ENCODE results near the gene SEM1.

Gene SEM1

GRCh38 chr7:96694082-96694481, 15.6 kb downstream of the SEM1 start:
- H3K27ac ChIP-seq = no peak overlapping the region
- H3K27me3 ChIP-seq = no peaks in the 10 kb centered on the region
- peaks cover 0 to 14% (median 6%) of the 10 kb centered on the region in 11 experiments; a peak in 9 of 22 replicates for H3K9me3 ChIP-seq (replicated peaks in 1 of 11)
- H3K36me3 ChIP-seq = peaks cover 33 to 85% (median 72%) of the 10 kb centered on the region in 11 experiments
- no peak overlapping the region for H3K9ac ChIP-seq
- H3K4me1 ChIP-seq = peaks cover 0 to 20% (median 6%) of the 10 kb centered on the region in 10 experiments; a peak in 11 of 20 replicates
- no peak for TF ChIP-seq Cebpa-rat (IDR thresholded peaks at IDR 0.05)
- H3K4me3 ChIP-seq = no peak overlapping the region
- H4K20me1 ChIP-seq = peaks cover 26 to 98% (median 65%) of the 10 kb centered on the region in 11 experiments; a peak in 21 of 22 replicates
- peak overlapping the region in 5 of 11 experiments; percentile 22 to 44 (median 29); a peak in 4 of 22 replicates for H3K4me2 ChIP-seq

DNA sequence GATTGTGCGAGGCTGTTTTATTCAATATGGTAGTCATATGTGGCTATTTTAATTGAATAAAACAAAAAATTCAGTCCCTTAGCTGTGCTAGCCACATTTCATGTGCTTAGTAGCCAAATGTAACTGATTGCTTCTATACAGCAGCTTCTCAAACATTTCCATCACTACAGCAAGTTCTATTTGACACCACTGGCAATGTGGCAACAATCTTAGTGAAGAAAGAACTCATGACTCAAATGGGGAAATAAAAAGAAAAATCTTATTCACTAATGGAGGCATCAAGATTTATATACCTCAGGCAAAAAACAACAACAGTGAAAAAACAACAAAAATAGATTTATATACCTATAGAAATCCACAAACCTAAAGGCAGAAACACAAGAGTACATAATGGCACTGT, 17.9 kb downstream of the SEM1 start:
- Histone ChIP-seq H4K20me1 (peaks cover 10 to 75% (median 41%) of the 10 kb centered on the region in 11 experiments; a peak in 17 of 22 replicates), H3K27ac (no peak overlapping the region), H3K9me3 (replicated peaks in 1 of 11) (peaks cover 7 to 23% (median 15%) of the 10 kb centered on the region in 11 experiments; a peak in 19 of 22 replicates), H3K36me3 (peaks cover 48 to 84% (median 70%) of the 10 kb centered on the region in 11 experiments), H3K27me3 (no peaks in the 10 kb centered on the region), H3K4me3 (no peak overlapping the region), H3K4me1 (peaks cover 0 to 20% (median 6%) of the 10 kb centered on the region in 10 experiments; a peak in 11 of 20 replicates), H3K4me2 (no peak overlapping the region), H3K9ac (no peak overlapping the region)
- no peak for TF ChIP-seq Cebpa-rat (IDR thresholded peaks at IDR 0.05)

GRCh38 chr7:96689414-96689813, 20.2 kb downstream of the SEM1 start:
- peaks cover 8 to 31% (median 22%) of the 10 kb centered on the region in 11 experiments; a peak in 21 of 22 replicates for H3K9me3 ChIP-seq (replicated peaks in 1 of 11)
- peaks cover 0 to 34% (median 21%) of the 10 kb centered on the region in 10 experiments; a peak in 17 of 20 replicates for H3K4me1 ChIP-seq
- peaks cover 54 to 90% (median 85%) of the 10 kb centered on the region in 11 experiments for H3K36me3 ChIP-seq
- peaks cover 0 to 62% (median 19%) of the 10 kb centered on the region in 11 experiments; a peak in 14 of 22 replicates for H4K20me1 ChIP-seq
- TF ChIP-seq Cebpa-rat (IDR thresholded peaks at IDR 0.05) = no peak
- H3K4me3 ChIP-seq = no peak overlapping the region
- H3K27ac ChIP-seq = no peak overlapping the region
- no peak overlapping the region for H3K4me2 ChIP-seq
- H3K9ac ChIP-seq = no peak overlapping the region
- H3K27me3 ChIP-seq = no peaks in the 10 kb centered on the region

GRCh38 chr7:96686305-96686704, 23.3 kb downstream of the SEM1 start:
- peaks cover 27 to 58% (median 47%) of the 10 kb centered on the region in 11 experiments for H3K9me3 ChIP-seq (replicated peaks in 1 of 11)
- H4K20me1 ChIP-seq = peaks cover 0 to 32% (median 8%) of the 10 kb centered on the region in 11 experiments; a peak in 11 of 22 replicates
- no peaks in the 10 kb centered on the region for H3K27me3 ChIP-seq
- H3K4me1 ChIP-seq = peaks cover 0 to 20% (median 18%) of the 10 kb centered on the region in 10 experiments; a peak in 17 of 20 replicates
- no peak overlapping the region for H3K4me3 ChIP-seq
- peak overlapping the region in 7 of 11 experiments; percentile 34 to 75 (median 62); a peak in 11 of 22 replicates for H3K4me2 ChIP-seq
- H3K27ac ChIP-seq = peak overlapping the region in 5 of 11 experiments; percentile 18 to 48 (median 39); a peak in 5 of 22 replicates
- H3K9ac ChIP-seq = no peak overlapping the region
- no peak for TF ChIP-seq Cebpa-rat (IDR thresholded peaks at IDR 0.05)
- peaks cover 59 to 86% (median 77%) of the 10 kb centered on the region in 11 experiments for H3K36me3 ChIP-seq

DNA sequence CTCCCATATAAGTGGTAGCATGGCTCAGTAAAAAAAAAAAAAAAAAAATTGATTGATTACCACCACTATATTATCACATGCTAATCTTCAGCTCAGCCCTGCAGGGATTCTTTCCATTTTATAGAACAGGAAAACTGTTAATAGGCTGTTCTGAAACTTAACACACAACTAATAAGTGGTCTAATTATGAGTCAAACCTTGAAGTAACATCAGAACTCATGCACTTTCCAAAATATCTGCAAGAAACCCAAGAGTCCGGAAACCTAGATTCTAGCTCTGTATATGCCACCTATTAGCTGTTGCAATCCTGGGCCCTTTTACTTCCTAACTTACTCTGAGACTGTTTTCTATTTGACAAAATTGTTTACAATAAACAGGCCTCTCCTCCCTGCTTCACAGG, 23.9 kb downstream of the SEM1 start:
- H3K4me3 ChIP-seq = no peak overlapping the region
- peak overlapping the region in 8 of 11 experiments; percentile 3 to 75 (median 54); a peak in 15 of 22 replicates for H3K4me2 ChIP-seq
- no peak for TF ChIP-seq Cebpa-rat (IDR thresholded peaks at IDR 0.05)
- peaks cover 27 to 56% (median 47%) of the 10 kb centered on the region in 11 experiments for H3K9me3 ChIP-seq (replicated peaks in 1 of 11)
- H3K36me3 ChIP-seq = peaks cover 53 to 82% (median 76%) of the 10 kb centered on the region in 11 experiments
- no peak overlapping the region for H3K9ac ChIP-seq
- H4K20me1 ChIP-seq = peaks cover 0 to 27% (median 4%) of the 10 kb centered on the region in 11 experiments; a peak in 10 of 22 replicates
- no peaks in the 10 kb centered on the region for H3K27me3 ChIP-seq
- peaks cover 0 to 20% (median 18%) of the 10 kb centered on the region in 10 experiments; a peak in 17 of 20 replicates for H3K4me1 ChIP-seq
- peak overlapping the region in 8 of 11 experiments; percentile 0 to 48 (median 38); a peak in 10 of 22 replicates for H3K27ac ChIP-seq

GRCh38 chr7:96685353-96685752, 24.3 kb downstream of the SEM1 start:
- Histone ChIP-seq H3K9me3 (replicated peaks in 1 of 11) (peaks cover 27 to 53% (median 47%) of the 10 kb centered on the region in 11 experiments), H3K4me2 (peak overlapping the region in 9 of 11 experiments; percentile 3 to 75 (median 46); a peak in 16 of 22 replicates), H3K27me3 (no peaks in the 10 kb centered on the region), H4K20me1 (peaks cover 0 to 26% (median 3%) of the 10 kb centered on the region in 11 experiments; a peak in 9 of 22 replicates), H3K4me1 (peaks cover 0 to 20% (median 18%) of the 10 kb centered on the region in 10 experiments; a peak in 17 of 20 replicates), H3K4me3 (no peak overlapping the region; a peak in 2 of 20 replicates), H3K36me3 (peaks cover 49 to 81% (median 72%) of the 10 kb centered on the region in 11 experiments), H3K27ac (peak overlapping the region in 8 of 11 experiments; percentile 0 to 48 (median 38); a peak in 10 of 22 replicates), H3K9ac (no peak overlapping the region)
- TF ChIP-seq Cebpa-rat (IDR thresholded peaks at IDR 0.05) = no peak

DNA sequence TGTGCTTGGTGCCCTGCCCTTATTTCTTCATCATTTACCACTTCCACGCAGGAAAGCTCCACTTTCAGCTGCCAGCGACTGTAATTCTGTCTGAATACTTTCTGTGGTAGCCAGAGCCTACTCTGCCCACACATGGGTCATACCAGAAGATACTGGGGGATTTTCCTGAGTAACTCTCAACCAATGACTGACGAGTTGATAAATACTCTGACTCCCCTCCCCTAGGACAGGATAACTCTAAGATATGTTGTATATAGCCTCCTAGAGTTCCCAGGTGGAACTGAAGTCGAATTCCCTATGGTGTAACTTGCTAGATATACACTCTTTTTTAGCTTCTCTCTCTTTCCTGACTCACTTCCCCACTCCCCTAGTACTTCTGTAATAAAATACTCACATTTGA, 29.8 kb downstream of the SEM1 start:
- Histone ChIP-seq H3K4me3 (no peak overlapping the region), H3K36me3 (peaks cover 21 to 43% (median 30%) of the 10 kb centered on the region in 11 experiments), H3K27me3 (no peaks in the 10 kb centered on the region), H3K27ac (no peak overlapping the region), H3K4me2 (no peak overlapping the region), H3K9ac (no peak overlapping the region), H3K9me3 (replicated peaks in 1 of 11) (peaks cover 19 to 36% (median 30%) of the 10 kb centered on the region in 11 experiments), H4K20me1 (peaks cover 0 to 14% (median under 1%) of the 10 kb centered on the region in 11 experiments; a peak in 5 of 22 replicates), H3K4me1 (peaks cover 0 to 4% (median 2%) of the 10 kb centered on the region in 10 experiments; a peak in 15 of 20 replicates)
- no peak for TF ChIP-seq Cebpa-rat (IDR thresholded peaks at IDR 0.05)

DNA sequence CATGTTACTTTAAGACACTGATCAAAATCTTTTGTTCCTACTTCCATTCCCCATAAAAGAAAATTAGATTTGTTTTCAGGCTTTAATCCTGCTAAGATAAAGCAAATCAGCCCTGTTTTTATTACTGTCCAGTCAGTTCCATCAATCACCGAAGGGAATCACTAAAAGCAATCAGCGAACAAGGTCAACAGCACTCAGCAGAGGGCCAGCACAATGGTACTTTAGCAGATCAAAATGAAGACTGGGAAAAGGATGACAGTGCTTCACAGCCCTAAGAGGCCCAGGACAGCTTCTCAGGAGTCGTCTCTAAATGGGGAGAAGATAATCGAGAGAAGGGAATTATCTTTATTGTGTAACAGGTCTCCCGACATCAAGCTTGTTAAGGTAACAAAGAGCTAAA, 32.7 kb downstream of the SEM1 start:
- Histone ChIP-seq H3K4me3 (no peak overlapping the region), H3K36me3 (peaks cover 7 to 37% (median 27%) of the 10 kb centered on the region in 11 experiments; a peak in 20 of 22 replicates), H3K4me2 (no peak overlapping the region), H3K27me3 (no peaks in the 10 kb centered on the region), H3K9me3 (replicated peaks in 1 of 11) (peaks cover 2 to 6% (median 2%) of the 10 kb centered on the region in 11 experiments; a peak in 16 of 22 replicates), H3K27ac (no peak overlapping the region), H3K4me1 (no peaks in the 10 kb centered on the region), H3K9ac (no peak overlapping the region), H4K20me1 (peaks cover 0 to 16% (median 0%) of the 10 kb centered on the region in 11 experiments; a peak in 7 of 22 replicates)
- no peak for TF ChIP-seq Cebpa-rat (IDR thresholded peaks at IDR 0.05)

DNA sequence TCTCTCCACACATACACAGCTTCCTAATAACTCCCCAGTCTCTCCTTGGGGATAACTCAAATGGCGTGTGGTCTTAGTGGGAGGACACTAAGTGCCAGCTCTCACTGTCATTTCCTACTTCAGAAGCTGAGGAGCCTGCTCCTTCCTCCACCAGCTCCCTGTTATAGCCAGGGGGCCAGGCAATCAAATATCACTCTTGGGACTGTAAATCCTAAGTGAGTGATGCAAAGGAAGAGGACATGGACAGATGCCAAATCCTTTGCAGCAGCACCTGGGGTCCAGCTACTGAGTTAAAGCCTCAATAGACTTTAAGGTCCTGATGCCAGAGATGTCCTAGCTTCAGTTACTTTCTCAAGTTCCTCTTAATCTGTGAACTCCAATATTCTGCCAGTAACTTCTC, 34.1 kb downstream of the SEM1 start:
- H3K9me3 ChIP-seq (replicated peaks in 1 of 11) = no peaks in the 10 kb centered on the region
- H3K27ac ChIP-seq = no peak overlapping the region
- H3K9ac ChIP-seq = no peak overlapping the region
- H3K4me3 ChIP-seq = no peak overlapping the region
- H4K20me1 ChIP-seq = peaks cover 0 to 16% (median 0%) of the 10 kb centered on the region in 11 experiments; a peak in 7 of 22 replicates
- TF ChIP-seq Cebpa-rat (IDR thresholded peaks at IDR 0.05) = no peak
- no peak overlapping the region for H3K4me2 ChIP-seq
- peaks cover 8 to 44% (median 33%) of the 10 kb centered on the region in 11 experiments; a peak in 21 of 22 replicates for H3K36me3 ChIP-seq
- H3K4me1 ChIP-seq = no peaks in the 10 kb centered on the region
- H3K27me3 ChIP-seq = no peaks in the 10 kb centered on the region

All from BLaER1 treated with 17β-estradiol and CSF1 and Interleukin-3, amounts not matched to agents 10 nM and 100 nM (cell line).